H1 (cell line): Measurements from ENCODE around the gene EFCAB10.

Source experiments
- BACH1 ChIP-seq: IDR thresholded peaks from 2 replicates; pipeline ENCODE4 v1.6.1; 2012; ENCODE audit warnings: low read length, improper control_type of control experiment
- CBX5 ChIP-seq: fragments of 300-800, 300-1000 bp; sonication (generic); IDR thresholded peaks from 2 replicates; pipeline ENCODE4 v1.7.1; 2016; ENCODE audit warnings: antibody characterized with exemption, low read length, low read depth
- CTCF ChIP-seq, 3 experiments: IDR thresholded peaks; 1 replicate in 2 of 3; 2 replicates in 1 of 3; pipeline versions ENCODE4 v1.5.1 to v1.6.1; 2011; ENCODE audit warnings: low read length in 3 of 3, mild to moderate bottlenecking in 3 of 3, inconsistent platforms in 2 of 3, low read depth in 1 of 3, moderate library complexity in 1 of 3; ENCODE audit not compliant: insufficient read depth in 1 of 3; ENCODE audit errors: control extremely low read depth in 1 of 3
- POLR2A ChIP-seq, 2 experiments: IDR thresholded peaks; 1 replicate in 1 of 2; 2 replicates in 1 of 2; pipeline ENCODE4 v1.6.1; 2011; ENCODE audit warnings: low read depth in 2 of 2, low read length in 2 of 2, mild to moderate bottlenecking in 2 of 2; ENCODE audit errors: control extremely low read depth in 1 of 2
- RAD21 ChIP-seq, 2 experiments: IDR thresholded peaks in 1 of 2; conservative IDR thresholded peaks in 1 of 2; 2 replicates each; pipeline ENCODE4 v1.6.1; 2011; ENCODE audit warnings: low read depth in 2 of 2, low read length in 2 of 2, improper control_type of control experiment in 1 of 2, inconsistent platforms in 1 of 2, mild to moderate bottlenecking in 1 of 2, moderate library complexity in 1 of 2
- TAF1 ChIP-seq: IDR thresholded peaks from 2 replicates; pipeline ENCODE4 v1.6.1; 2011; ENCODE audit warnings: mild to moderate bottlenecking, low read depth, low read length

GRCh38 chr7:105583061-105583460, 1.8 kb upstream of the EFCAB10 start:
- no peak for TF ChIP-seq BACH1
- no peak for TF ChIP-seq CTCF (IDR thresholded peaks at IDR 0.05; ENCODE audit: control extremely low read depth in 1 of 3, insufficient read depth in 1 of 3, low read depth in 1 of 3, low read length in 3 of 3)
- no peak for TF ChIP-seq TAF1
- no peak for TF ChIP-seq CBX5
- TF ChIP-seq RAD21 (IDR thresholded peaks at IDR 0.05 in 1 of 2, conservative IDR thresholded peaks at IDR 0.05 in 1 of 2; ENCODE audit: low read depth in 2 of 2, low read length in 2 of 2), result no peak
- TF ChIP-seq POLR2A (IDR thresholded peaks at IDR 0.05; ENCODE audit: control extremely low read depth in 1 of 2, low read depth in 2 of 2, low read length in 2 of 2), result no peak
